GM18951 (cell line): ENCODE measurements around the gene PELI2.
"Not testable (repeated sequence)": the region's sequence is repeated elsewhere in the genome, so short reads cannot be mapped to it uniquely, and the experiment has no call there.

Experiments used
- POLR2A ChIP-seq: IDR thresholded peaks from 4 replicates; pipeline ENCODE4 v1.6.1; 2011; ENCODE audit warnings: mild to moderate bottlenecking; ENCODE audit not compliant: insufficient read length, insufficient read depth; ENCODE audit errors: extremely low read depth
- in situ Hi-C: fragments of 300-500 bp; cut with MboI; formaldehyde crosslinking; loops from one replicate; pipeline ENCODE4 v1.12.0; 2022; ENCODE audit warnings: low sequenced_read_pairs, mixed read lengths, inconsistent platforms; ENCODE audit not compliant: unreplicated experiment

The PELI2 gene

DNA sequence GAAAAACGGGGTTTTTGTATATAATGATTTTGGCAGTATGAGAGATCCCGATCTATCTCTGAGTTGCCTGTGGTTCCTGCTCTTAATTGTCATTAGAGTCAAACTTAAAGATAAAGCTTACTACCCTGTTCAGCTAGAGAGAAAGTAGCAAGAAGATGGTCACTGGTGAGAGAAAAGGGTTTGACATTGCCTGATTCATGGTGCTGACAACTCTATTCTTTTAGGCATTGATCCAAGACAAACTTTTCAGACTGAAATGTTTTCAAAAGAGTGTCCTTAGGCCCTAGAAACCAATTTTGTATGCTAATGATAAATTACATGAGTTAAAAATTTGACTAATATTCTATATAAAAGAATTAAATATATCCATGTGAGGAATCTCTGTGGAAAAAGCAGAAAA is 35.1 kb downstream of the PELI2 start:
- no peak for TF ChIP-seq POLR2A
- in situ Hi-C loops = no loop called here

GRCh38 chr14:56154321-56154720 is 36.1 kb downstream of the PELI2 start:
- in situ Hi-C loops = no loop called here
- no peak for TF ChIP-seq POLR2A

DNA sequence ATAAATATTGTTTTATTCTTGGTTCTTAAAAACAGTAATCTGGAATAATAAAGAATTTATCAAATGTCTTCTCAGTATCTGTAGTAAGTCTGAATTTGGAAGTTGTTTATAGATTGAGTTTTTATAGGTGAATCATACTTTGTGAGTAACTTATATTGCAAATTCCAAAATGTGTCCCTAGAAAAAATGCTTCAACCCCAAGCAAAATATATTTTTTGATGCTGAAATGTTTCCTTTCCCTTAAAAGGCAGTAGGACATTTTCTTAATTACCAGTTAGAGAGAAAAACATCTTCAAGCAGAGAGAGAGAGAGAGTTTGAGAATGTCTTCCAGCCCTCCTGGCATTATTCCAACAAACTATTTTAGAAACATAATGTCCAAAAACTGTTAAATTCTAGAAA is 37.9 kb downstream of the PELI2 start:
- in situ Hi-C loops = no loop called here
- no peak for TF ChIP-seq POLR2A

DNA sequence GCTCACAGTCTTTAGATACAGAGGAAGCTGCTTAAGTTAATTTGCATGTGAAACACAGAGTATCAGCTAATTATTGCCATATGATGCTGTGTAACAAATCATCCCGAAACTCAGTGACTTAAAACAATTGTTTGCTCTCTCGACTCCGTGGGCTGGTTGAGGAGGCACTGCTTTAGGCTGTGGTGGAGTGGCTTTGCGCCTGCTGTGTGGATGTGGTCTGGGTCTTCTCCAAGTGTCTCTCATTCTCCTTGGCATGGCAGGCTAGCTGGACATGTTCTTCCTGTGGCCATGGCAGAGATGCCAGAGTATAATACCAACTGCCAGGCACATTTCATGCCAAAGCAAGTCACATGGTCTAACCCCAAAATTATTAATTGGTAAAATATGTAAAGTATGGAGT is 40.9 kb downstream of the PELI2 start:
- in situ Hi-C loops = no loop called here

DNA sequence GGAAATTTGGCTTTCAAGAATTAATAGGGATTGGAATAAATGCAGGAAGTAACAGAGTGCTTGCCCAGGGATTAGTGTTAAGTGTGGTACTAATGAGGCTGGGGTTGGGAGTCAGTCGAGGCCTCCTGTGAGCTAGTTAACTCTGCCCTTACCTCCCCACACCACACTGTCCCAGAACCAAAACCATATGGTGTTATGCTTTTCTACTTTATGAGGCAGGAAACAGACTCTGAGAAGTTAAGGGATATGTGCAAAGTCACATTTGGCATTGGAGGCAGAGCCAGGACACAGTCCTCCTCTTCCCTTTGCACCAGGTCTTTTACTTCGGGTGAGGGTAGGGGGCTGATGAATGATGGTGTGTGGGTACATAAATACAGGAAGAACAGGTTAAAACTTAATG is 41.9 kb downstream of the PELI2 start:
- in situ Hi-C loops = no loop called here
- no peak for TF ChIP-seq POLR2A

More for the DNA sequence above, 40.9 kb downstream of the PELI2 start:
- no peak for TF ChIP-seq POLR2A

DNA sequence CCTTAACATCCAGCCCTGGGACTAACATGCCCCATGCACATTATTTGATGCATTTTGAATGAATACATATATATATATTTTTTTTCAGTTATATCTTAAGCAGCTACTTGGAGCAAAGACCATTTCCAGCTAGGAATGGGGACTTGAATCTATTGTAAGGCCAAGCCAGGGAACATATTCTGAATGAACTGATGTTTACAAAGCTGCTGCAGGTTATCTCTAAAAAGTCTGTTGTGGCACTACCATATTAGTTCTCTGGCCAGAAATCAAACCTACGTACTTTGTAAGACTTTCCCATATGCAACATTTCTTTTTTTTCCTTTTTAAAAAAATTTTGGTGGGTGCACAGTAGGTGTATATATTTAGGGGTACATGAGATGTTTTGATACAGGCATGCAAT is 43.4 kb downstream of the PELI2 start:
- in situ Hi-C loops = no loop called here
- no peak for TF ChIP-seq POLR2A

GRCh38 chr14:56162476-56162875 is 44.3 kb downstream of the PELI2 start:
- in situ Hi-C loops = no loop called here
- no peak for TF ChIP-seq POLR2A

GRCh38 chr14:56166579-56166978 is 48.4 kb downstream of the PELI2 start:
- in situ Hi-C loops = not testable (repeated sequence)

DNA sequence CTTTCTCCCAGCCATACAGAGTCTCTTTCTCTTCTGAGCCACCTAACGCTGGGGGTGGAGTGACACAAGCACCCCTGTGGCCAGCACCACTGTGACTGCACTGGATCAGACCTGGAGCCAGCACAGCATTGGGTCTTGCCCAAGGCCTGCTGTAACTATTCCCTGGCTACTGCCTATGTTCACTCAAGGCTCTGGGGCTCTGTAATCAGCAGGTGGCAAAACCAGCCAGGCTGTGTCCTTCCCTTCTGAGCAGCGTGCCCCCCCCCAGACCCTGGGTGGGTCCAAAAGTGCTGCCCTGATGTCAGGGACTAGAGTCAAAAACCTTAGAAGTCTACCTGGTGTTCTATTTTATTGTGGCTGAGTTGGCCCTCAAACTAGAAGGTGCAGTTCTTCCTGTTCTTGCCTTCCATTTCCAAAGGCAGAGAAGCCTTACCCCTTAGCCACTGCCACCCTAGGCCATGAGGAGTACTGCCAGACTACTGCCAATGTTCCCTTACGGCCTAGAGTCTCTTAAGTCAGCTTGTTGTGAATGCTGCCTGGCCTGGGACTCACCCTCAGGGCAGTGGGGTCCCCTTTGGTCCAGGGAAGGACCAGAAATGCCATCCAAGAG is 49.9 kb downstream of the PELI2 start:
- TF ChIP-seq POLR2A = no peak
- in situ Hi-C loops = no loop called here

DNA sequence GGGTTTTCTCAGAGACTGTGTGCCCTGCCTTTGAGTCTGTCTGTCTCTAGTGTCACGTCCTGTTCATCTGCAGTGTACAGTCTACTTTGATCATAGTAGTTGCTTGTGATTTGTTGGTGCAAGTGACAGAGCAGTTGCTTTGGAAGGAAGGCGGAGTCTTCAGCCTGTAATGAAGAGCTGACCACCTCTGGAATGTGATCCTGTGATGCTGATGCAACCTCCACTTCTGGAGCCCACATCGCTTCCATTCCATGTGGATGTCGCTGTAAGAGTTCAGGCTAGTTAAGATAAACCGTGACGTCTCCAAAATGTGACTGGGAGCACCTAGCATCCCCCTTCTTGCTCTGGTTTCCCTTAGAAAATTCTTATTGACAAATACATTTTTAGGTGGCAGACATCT is 51.8 kb downstream of the PELI2 start:
- TF ChIP-seq POLR2A = no peak
- in situ Hi-C loops = no loop called here

GRCh38 chr14:56170877-56171422 is 52.7 kb downstream of the PELI2 start:
- in situ Hi-C loops = no loop called here

GRCh38 chr14:56172074-56172473 is 53.9 kb downstream of the PELI2 start:
- in situ Hi-C loops = no loop called here
- TF ChIP-seq POLR2A = no peak

More at GRCh38 chr14:56170877-56171422, 52.7 kb downstream of the PELI2 start:
- no peak for TF ChIP-seq POLR2A

DNA sequence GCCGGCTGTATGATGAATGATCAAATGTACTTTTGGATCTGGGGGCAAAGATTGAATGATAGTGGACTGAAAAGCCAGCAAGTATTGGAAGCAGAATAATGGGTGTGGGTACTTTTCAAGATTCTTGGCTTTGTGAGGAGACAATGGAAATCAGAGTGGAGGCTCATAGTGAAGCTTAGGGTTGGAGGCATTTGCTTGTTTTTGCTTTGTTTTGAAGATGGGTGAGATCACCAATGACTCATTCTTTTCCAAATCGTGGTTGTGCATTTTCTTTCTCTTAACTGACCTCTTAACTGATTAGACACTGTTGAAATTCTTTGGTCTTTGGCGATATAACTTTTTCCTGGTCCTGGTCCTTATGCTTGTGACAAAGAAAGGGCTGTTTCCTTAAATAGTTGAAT is 54.4 kb downstream of the PELI2 start:
- in situ Hi-C loops = no loop called here
- no peak for TF ChIP-seq POLR2A

- in situ Hi-C loops = no loop called here
- TF ChIP-seq POLR2A = no peak
Measured at GRCh38 chr14:56173365-56173922, 55.2 kb downstream of the PELI2 start.
